ENCODE results near the gene ZCCHC8.
"Not testable (repeated sequence)": the region's sequence is repeated elsewhere in the genome, so short reads cannot be mapped to it uniquely, and the experiment has no call there.

- TF ChIP-seq CTCF, POLR2A (IDR thresholded peaks at IDR 0.05): not testable (repeated sequence)
These were observed 56.7 kb downstream of the ZCCHC8 start for GRCh38 chr12:122444071-122444470.
